H1 (cell line): ENCODE results near the gene PTX3. TPM values are rescaled to one million over a fixed set of nuclear protein-coding genes. Genes with fewer than 3 reads are reported as not detected.

ENCODE experiments used
- CTCF ChIA-PET: fragments of 300-600 bp; sonication (Branson Sonifier 250); formaldehyde crosslinking; loops from one replicate; lab custom pipeline; 2021; ENCODE audit not compliant: partially characterized antibody; lab: Charles Lee
- POLR2A ChIA-PET: fragments of 300-600 bp; sonication (Branson Sonifier 250); formaldehyde crosslinking; loops from one replicate; lab custom pipeline; 2021; ENCODE audit warnings: inconsistent platforms; ENCODE audit not compliant: partially characterized antibody; lab: Charles Lee
- DNase-seq, 2 experiments: peaks; one replicate each; pipeline versions ENCODE4 v3.0.0 to v3.0.0-alpha.2; 2010 to 2022; ENCODE audit warnings: low spot score in 2 of 2, low read depth in 1 of 2, mixed read lengths in 1 of 2
- FAIRE-seq: peaks from 2 replicates; lab custom pipeline; 2011; peaks lifted over from hg19 to GRCh38; lab: Jason Lieb, UNC
- H2AFZ ChIP-seq: 2 replicates; pipeline ENCODE4 v1.8.1; 2012; ENCODE audit warnings: low read length, inconsistent platforms
- H2AK5ac ChIP-seq: 2 replicates; pipeline ENCODE4 v1.6.1; 2013; ENCODE audit warnings: low read depth, low read length
- H2BK120ac ChIP-seq: replicated peaks from 2 replicates; pipeline ENCODE3; 2013; ENCODE audit warnings: low read depth, low read length, inconsistent platforms
- H2BK12ac ChIP-seq: 2 replicates; pipeline ENCODE4 v1.6.1; 2013; ENCODE audit warnings: low read depth, low read length
- H2BK15ac ChIP-seq: 2 replicates; pipeline ENCODE4 v1.6.1; 2013; ENCODE audit warnings: low read length
- H2BK20ac ChIP-seq: 2 replicates; pipeline ENCODE4 v1.6.1; 2013; ENCODE audit warnings: low read length
- H2BK5ac ChIP-seq: 2 replicates; pipeline ENCODE4 v1.6.1; 2013; ENCODE audit warnings: low read depth, low read length
- H3K14ac ChIP-seq: 2 replicates; pipeline ENCODE4 v1.6.1; 2013; ENCODE audit warnings: inconsistent platforms; ENCODE audit not compliant: insufficient read length
- H3K18ac ChIP-seq: 2 replicates; pipeline ENCODE4 v1.6.1; 2013; ENCODE audit warnings: low read length; ENCODE audit errors: extremely low read depth
- H3K23ac ChIP-seq: 2 replicates; pipeline ENCODE4 v1.6.1; 2013; ENCODE audit warnings: inconsistent platforms; ENCODE audit not compliant: insufficient read length
- H3K23me2 ChIP-seq: 2 replicates; pipeline ENCODE4 v1.6.1; 2013; ENCODE audit warnings: low read depth, low read length
- H3K27ac ChIP-seq: 2 replicates; pipeline ENCODE4 v1.6.1; 2011; ENCODE audit warnings: low read depth, low read length, inconsistent platforms
- H3K27me3 ChIP-seq, 4 experiments: replicated peaks in 1 of 4; 1 replicate in 1 of 4; 2 replicates in 3 of 4; pipeline versions ENCODE4 v1.6.1 to v1.8.1; 2011 to 2013; ENCODE audit warnings: low read length in 3 of 4, mild to moderate bottlenecking in 3 of 4, inconsistent platforms in 2 of 4, mixed read lengths in 2 of 4, moderate library complexity in 1 of 4; ENCODE audit not compliant: control insufficient read depth in 3 of 4, insufficient read depth in 3 of 4; ENCODE audit errors: extremely low read depth in 1 of 4
- H3K36me3 ChIP-seq, 4 experiments: 2 replicates each; pipeline versions ENCODE4 v1.6.1 to v1.8.1; 2011 to 2013; ENCODE audit warnings: mild to moderate bottlenecking in 4 of 4, low read length in 3 of 4, moderate library complexity in 2 of 4, control low read depth in 1 of 4, inconsistent platforms in 1 of 4; ENCODE audit not compliant: insufficient read depth in 4 of 4, control insufficient read depth in 2 of 4
- H3K4ac ChIP-seq: replicated peaks from 2 replicates; pipeline ENCODE3; 2013; ENCODE audit warnings: low read length, low read depth, mixed read lengths, inconsistent platforms; ENCODE audit not compliant: insufficient read length
- H3K4me1 ChIP-seq, 4 experiments: replicated peaks in 1 of 4; 1 replicate in 1 of 4; 2 replicates in 3 of 4; pipeline versions ENCODE4 v1.6.1 to v1.8.1; 2011 to 2013; ENCODE audit warnings: low read length in 3 of 4, inconsistent platforms in 2 of 4, mixed read lengths in 1 of 4; ENCODE audit not compliant: insufficient read depth in 4 of 4, control insufficient read depth in 3 of 4
- H3K4me2 ChIP-seq, 2 experiments: 2 replicates each; pipeline versions ENCODE4 v1.6.1 to v1.8.1; 2011 to 2013; ENCODE audit warnings: low read depth in 2 of 2, low read length in 2 of 2, control low read depth in 1 of 2, inconsistent platforms in 1 of 2, mild to moderate bottlenecking in 1 of 2; ENCODE audit not compliant: insufficient read depth in 1 of 2
- H3K4me3 ChIP-seq, 4 experiments: fragments of 200-600, 300-600 bp in 1 of 4; sonication (generic), shearing (Covaris generic), sonication (Bioruptor Twin) in 1 of 4; 2 replicates each; pipeline versions ENCODE4 v1.5.1 to v1.8.1; 2011 to 2016; ENCODE audit warnings: low read length in 4 of 4, low read depth in 3 of 4, control low read depth in 2 of 4, inconsistent platforms in 2 of 4, mild to moderate bottlenecking in 2 of 4, mixed read lengths in 1 of 4, moderate library complexity in 1 of 4; ENCODE audit not compliant: insufficient read depth in 2 of 4; ENCODE audit errors: extremely low read depth in 1 of 4
- H3K56ac ChIP-seq: replicated peaks from 2 replicates; pipeline ENCODE3; 2013; ENCODE audit warnings: low read depth, mild to moderate bottlenecking, mixed read lengths, low read length, inconsistent platforms; ENCODE audit not compliant: insufficient read length
- H3K79me1 ChIP-seq: 2 replicates; pipeline ENCODE4 v1.6.1; 2013; ENCODE audit warnings: low read depth, low read length, control low read depth
- H3K79me2 ChIP-seq, 2 experiments: 2 replicates each; pipeline versions ENCODE4 v1.6.1 to v1.8.1; 2012 to 2013; ENCODE audit warnings: low read length in 2 of 2, mild to moderate bottlenecking in 2 of 2, inconsistent platforms in 1 of 2; ENCODE audit not compliant: insufficient read depth in 2 of 2, control insufficient read depth in 1 of 2
- H3K9ac ChIP-seq, 4 experiments: replicated peaks in 1 of 4; 1 replicate in 1 of 4; 2 replicates in 3 of 4; pipeline versions ENCODE4 v1.6.1 to v1.8.1; 2011 to 2013; ENCODE audit warnings: low read depth in 3 of 4, low read length in 3 of 4, control low read depth in 2 of 4, mild to moderate bottlenecking in 2 of 4, moderate library complexity in 2 of 4, inconsistent platforms in 1 of 4; ENCODE audit errors: extremely low read depth in 1 of 4
- H3K9me3 ChIP-seq, 2 experiments: 2 replicates each; pipeline versions ENCODE4 v1.6.1 to v1.8.1; 2012 to 2013; ENCODE audit warnings: mild to moderate bottlenecking in 2 of 2, moderate library complexity in 2 of 2, control low read depth in 1 of 2, inconsistent platforms in 1 of 2, low read depth in 1 of 2, low read length in 1 of 2, mixed read lengths in 1 of 2; ENCODE audit not compliant: insufficient read depth in 2 of 2
- H4K20me1 ChIP-seq, 2 experiments: replicated peaks in 1 of 2; 2 replicates each; pipeline versions ENCODE3 to v1.8.1; 2011 to 2013; ENCODE audit warnings: inconsistent platforms in 2 of 2, low read length in 2 of 2, mild to moderate bottlenecking in 1 of 2; ENCODE audit not compliant: insufficient read depth in 2 of 2, control insufficient read depth in 1 of 2
- H4K5ac ChIP-seq: 2 replicates; pipeline ENCODE4 v1.6.1; 2013; ENCODE audit warnings: low read length, low read depth, mixed read lengths, inconsistent platforms; ENCODE audit not compliant: insufficient read length
- H4K8ac ChIP-seq: 2 replicates; pipeline ENCODE4 v1.8.0; 2013; ENCODE audit warnings: mild to moderate bottlenecking, moderate library complexity, low read length, inconsistent platforms; ENCODE audit not compliant: insufficient read depth; ENCODE audit errors: extremely low read depth
- H4K91ac ChIP-seq: replicated peaks from 2 replicates; pipeline ENCODE3; 2013; ENCODE audit warnings: low read length, mixed read lengths, inconsistent platforms; ENCODE audit not compliant: insufficient read length
- CEBPB ChIP-seq: IDR thresholded peaks from 2 replicates; pipeline ENCODE4 v1.6.1; 2012; ENCODE audit warnings: low read depth, low read length
- EGR1 ChIP-seq: IDR thresholded peaks from 2 replicates; pipeline ENCODE4 v1.6.1; 2011; ENCODE audit warnings: low read depth, low read length, borderline replicate concordance
- PHF8 ChIP-seq: fragments of 200-600 bp; sonication (generic); conservative IDR thresholded peaks from 2 replicates; pipeline ENCODE4 v1.7.1; 2012; ENCODE audit warnings: low read depth, mild to moderate bottlenecking, inconsistent platforms, low read length, moderate library complexity
- POLR2AphosphoS5 ChIP-seq: IDR thresholded peaks from 2 replicates; pipeline ENCODE4 v1.6.1; 2011; ENCODE audit warnings: low read depth, low read length
- RXRA ChIP-seq: IDR thresholded peaks from 2 replicates; pipeline ENCODE4 v1.6.1; 2011; ENCODE audit warnings: low read depth, mild to moderate bottlenecking, low read length, moderate library complexity; ENCODE audit not compliant: insufficient read depth
- SIN3A ChIP-seq, 2 experiments: IDR thresholded peaks in 1 of 2; conservative IDR thresholded peaks in 1 of 2; 2 replicates each; pipeline ENCODE4 v1.6.1; 2011 to 2012; ENCODE audit warnings: low read length in 2 of 2, improper control_type of control experiment in 1 of 2, low read depth in 1 of 2, mild to moderate bottlenecking in 1 of 2
- SP1 ChIP-seq: IDR thresholded peaks from 2 replicates; pipeline ENCODE4 v1.6.1; 2011; ENCODE audit warnings: low read depth, low read length
- TAF1 ChIP-seq: IDR thresholded peaks from 2 replicates; pipeline ENCODE4 v1.6.1; 2011; ENCODE audit warnings: mild to moderate bottlenecking, low read depth, low read length
- TEAD4 ChIP-seq: IDR thresholded peaks from 2 replicates; pipeline ENCODE4 v1.6.1; 2012; ENCODE audit warnings: low read depth, low read length, inconsistent platforms, mixed read lengths
- WGBS, 2 experiments: shearing (Covaris generic) in 1 of 2; methylation state at CpG; one replicate each; pipeline versions ENCODE4 v1.1.6 to v1.1.7; 2013 to 2015; ENCODE audit warnings: low lambda C conversion rate in 2 of 2, mixed read lengths in 2 of 2, inconsistent platforms in 1 of 2, low coverage in 1 of 2, missing lambda C conversion rate in 1 of 2; ENCODE audit not compliant: insufficient replicate concordance in 2 of 2, insufficient coverage in 1 of 2, insufficient read length in 1 of 2; ENCODE audit errors: extremely low coverage in 1 of 2, missing lambda C conversion rate in 1 of 2; 5-methylcytosine and 5-hydroxymethylcytosine counted together
- long read RNA-seq, 2 experiments: library from RNA in 1 of 2; library from capped mRNA in 1 of 2; stranded (forward); transcript quantifications; one replicate each; pipeline ENCODE4 v2.0.0, GENCODE V29; 2021; ENCODE audit warnings: inconsistent platforms in 1 of 2
- polyA minus RNA-seq, 3 experiments: library from RNA; depleted of rRNA, polyadenylated mRNA; stranded (reverse); fragments of >200 nt; gene quantifications; 1 replicate in 2 of 3; 2 replicates in 1 of 3; pipeline ENCODE4 v1.2.3, GENCODE V29; 2011
- polyA plus RNA-seq, 7 experiments: library from polyadenylated mRNA; depleted of rRNA in 3 of 7; stranded (reverse) in 5 of 7; unstranded in 2 of 7; fragments of >200 nt in 5 of 7; fragments of 200-250 nt in 2 of 7; gene quantifications; 1 replicate in 5 of 7; 2 replicates in 1 of 7; 4 replicates in 1 of 7; pipeline versions ENCODE4 v1.2.1 to v1.2.3, GENCODE V29; 2011 to 2013; ENCODE audit warnings: missing spikeins in 2 of 7, mixed read lengths in 2 of 7
- total RNA-seq: library from RNA; stranded (reverse); fragmentation: NEBNext Ultra II Directional; extraction: Animal tissue kit (Norgen Biotek cat#: 25700); gene quantifications from 2 replicates; pipeline ENCODE4 v1.2.1, GENCODE V29; 2021

Gene PTX3
- total RNA-seq (1.2 and 1.4 TPM in 2 replicates), polyA plus RNA-seq (2011; rRNA removed) (1.0 and 1.7 TPM in 2 replicates), polyA minus RNA-seq (2011; rRNA and poly(A)+ RNA removed) (0.57 and 2.3 TPM in 2 replicates)
- 1.5 TPM for polyA plus RNA-seq (2011; cell fraction: cytosol; rRNA removed)
- polyA plus RNA-seq (2011; cell fraction: nucleus; rRNA removed): 1.3 TPM
- polyA plus RNA-seq (2012, experiment 1 of 2): 2.2 to 3.4 TPM (median 2.7 TPM) in 4 replicates
- polyA plus RNA-seq (2012, experiment 2 of 2): 0.47 TPM
- 1.4 TPM for polyA plus RNA-seq (2013, experiment 1 of 2)
- 1.4 TPM for polyA plus RNA-seq (2013, experiment 2 of 2)
- polyA minus RNA-seq (2011; cell fraction: cytosol; rRNA and poly(A)+ RNA removed): 0.73 TPM
- polyA minus RNA-seq (2011; cell fraction: nucleus; rRNA and poly(A)+ RNA removed): 2.2 TPM
- long read RNA-seq, experiment 1: 0 reads
- long read RNA-seq, experiment 2, partial matches to known transcripts: 3 of 3 reads
- long read RNA-seq, experiment 2, other reads (novel, unspliced or antisense): 0 of 3 reads

DNA sequence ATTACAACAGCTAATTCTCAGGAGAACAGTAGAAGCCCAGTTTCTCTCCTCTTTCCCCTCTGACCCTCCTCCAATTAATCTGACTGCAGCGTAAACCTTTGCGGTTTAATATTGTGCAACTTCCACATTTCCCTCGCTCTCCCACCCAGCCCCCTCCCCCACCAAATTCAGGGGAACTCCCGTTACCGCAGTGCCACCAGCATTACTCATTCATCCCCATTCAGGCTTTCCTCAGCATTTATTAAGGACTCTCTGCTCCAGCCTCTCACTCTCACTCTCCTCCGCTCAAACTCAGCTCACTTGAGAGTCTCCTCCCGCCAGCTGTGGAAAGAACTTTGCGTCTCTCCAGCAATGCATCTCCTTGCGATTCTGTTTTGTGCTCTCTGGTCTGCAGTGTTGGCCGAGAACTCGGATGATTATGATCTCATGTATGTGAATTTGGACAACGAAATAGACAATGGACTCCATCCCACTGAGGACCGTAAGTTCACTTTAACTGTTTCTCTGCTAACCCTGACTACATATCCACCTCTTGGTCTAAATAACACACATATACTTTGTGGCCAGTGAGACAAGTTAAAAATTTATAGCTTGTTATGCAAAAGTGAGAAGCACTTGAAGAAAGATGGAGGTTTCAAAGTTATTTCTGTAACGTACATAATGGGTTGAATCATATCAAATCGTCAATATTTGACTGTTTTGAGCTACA, at the start of gene PTX3:
TSS of gene PTX3 (plus strand) at position 268 of the 709 bp plus-strand sequence. CDS start at position 352, 84 bp downstream.
- Histone ChIP-seq H3K36me3 (no peaks in the 10 kb centered on the region), H3K18ac (peak within 1 kb of the TSS; percentile 97), H4K5ac (no peak within 1 kb of the TSS), H3K23me2 (peaks cover 17% of the 10 kb centered on the region), H3K9me3 (no peaks in the 10 kb centered on the region), H3K79me1 (no peaks in the 10 kb centered on the region), H3K23ac (peak within 1 kb of the TSS; percentile 18), H2AFZ (peak within 1 kb of the TSS; percentile 54), H3K56ac (no peak within 1 kb of the TSS), H3K4me3 (peak within 1 kb of the TSS; percentile 60 to 86 (median 80)), H3K14ac (no peak within 1 kb of the TSS), H4K91ac (peak within 1 kb of the TSS; percentile 80), H2BK5ac (peak within 1 kb of the TSS; percentile 60; the same call in 1 of the 2 replicates), H2BK20ac (no peak within 1 kb of the TSS), H3K27me3 (peaks cover 0 to 11% (median 6%) of the 10 kb centered on the region in 4 experiments; a peak in 4 of 7 replicates), H4K20me1 (no peaks in the 10 kb centered on the region), H3K79me2 (no peaks in the 10 kb centered on the region), H2BK12ac (peak within 1 kb of the TSS; percentile 97; the same call in 1 of the 2 replicates), H4K8ac (peak within 1 kb of the TSS; percentile 91), H3K4me1 (peaks cover 1 to 5% (median 4%) of the 10 kb centered on the region in 4 experiments; a peak in 4 of 7 replicates), H3K4me2 (peak within 1 kb of the TSS; percentile 91 to 92), H3K9ac (peak within 1 kb of the TSS; percentile 35 to 83 (median 78)), H2AK5ac (no peak within 1 kb of the TSS), H3K27ac (no peak within 1 kb of the TSS), H3K4ac (no peak within 1 kb of the TSS), H2BK15ac (peak within 1 kb of the TSS; percentile 92), H2BK120ac (peak within 1 kb of the TSS; percentile 72)
- FAIRE-seq (no peak), DNase-seq (no peak)
- ChIA-PET CTCF (interaction anchor here (0.6 to 2.1 kb wide), 10 partner anchors 56 to 1291 kb away, joined by 3 to 8 read pairs (median 4); no protein-coding TSS in a partner anchor), POLR2A (interaction anchor here (0.7 to 2.0 kb wide), 6 partner anchors 62 to 262 kb away, joined by 3 to 14 read pairs (median 4); partner anchors contain the start of gene VEPH1)
- TF ChIP-seq RXRA (no peak), TEAD4 (no peak), PHF8 (no peak), SP1 (peak; percentile 39; the same call in 1 of the 2 replicates), POLR2AphosphoS5 (peak; percentile 45; the same call in 1 of the 2 replicates), SIN3A (conservative IDR thresholded peaks at IDR 0.05 in 1 of 2, IDR thresholded peaks at IDR 0.05 in 1 of 2; ENCODE audit: low read depth in 1 of 2, low read length in 2 of 2) (peak in 1 of 2 experiments; percentile 7; a peak in 1 of 4 replicates), EGR1 (no peak), TAF1 (peak; percentile 70; the same call in 1 of the 2 replicates), CEBPB (peak; percentile 84)
- WGBS, 2 experiments: 17% methylated on average over 12 of the region's 15 CpGs; no CpG with 5 or more reads in 1 of the 2 experiments
